NOMO-1 treated with dmso at 0.1 percent for 144 hours (cell line): ENCODE results near the gene NIF3L1.
"Not testable (repeated sequence)": the region's sequence is repeated elsewhere in the genome, so short reads cannot be mapped to it uniquely, and the experiment has no call there.

Experiments used
- DNase-seq: peaks from one replicate; lab custom pipeline; 2025; ENCODE audit not compliant: unreplicated experiment; lab: John Stamatoyannopoulos, UW

NIF3L1 gene

DNA sequence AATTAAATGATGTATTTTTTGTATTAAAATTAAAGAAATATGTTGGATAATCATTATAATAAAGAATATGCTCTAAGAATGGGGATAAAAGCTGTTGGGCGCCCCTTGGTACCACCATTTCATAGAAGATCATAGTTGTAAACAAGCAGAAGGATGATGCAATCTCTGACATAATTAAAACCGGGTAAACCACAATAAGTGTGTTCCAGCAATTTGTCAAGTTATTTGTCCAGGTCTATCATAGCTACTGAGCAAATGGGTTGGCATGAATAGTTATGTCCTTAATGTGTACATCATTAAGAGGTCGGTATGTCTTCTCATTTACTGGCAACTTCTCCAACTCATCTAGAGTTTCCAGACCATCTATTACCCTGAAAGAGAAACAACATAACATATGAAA, 18.0 kb upstream of the NIF3L1 start:
- no peak for DNase-seq

GRCh38 chr2:200873560-200873959, 15.6 kb upstream of the NIF3L1 start:
- no peak for DNase-seq

- DNase-seq, result no peak
Observed at GRCh38 chr2:200877443-200877842, 11.7 kb upstream of the NIF3L1 start.

- no peak for DNase-seq
Observed at GRCh38 chr2:200878289-200878880, 10.8 kb upstream of the NIF3L1 start.

DNA sequence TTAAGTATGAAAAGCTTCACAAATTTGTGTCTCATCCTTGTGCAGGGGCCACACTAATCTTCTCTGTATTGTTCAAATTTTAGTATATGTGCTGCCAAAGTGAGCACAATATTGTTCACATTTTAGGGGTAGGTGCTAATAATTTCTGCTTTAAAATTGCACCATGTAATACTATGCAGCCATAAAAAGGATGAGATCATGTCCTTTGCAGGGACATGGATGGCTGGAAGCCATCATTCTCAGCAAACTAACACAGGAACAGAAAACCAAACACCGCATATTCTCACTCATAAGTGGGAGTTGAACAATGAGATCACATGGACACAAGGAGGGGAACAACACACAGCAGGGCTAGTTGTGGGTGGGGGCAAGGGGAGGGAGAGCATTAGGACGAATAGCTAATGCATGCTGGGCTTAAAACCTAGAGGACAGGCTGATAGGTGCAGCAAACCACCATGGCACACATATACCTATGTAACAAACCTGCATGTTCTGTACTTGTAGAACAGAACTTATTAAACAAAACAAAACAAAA, 7.4 kb upstream of the NIF3L1 start:
- not testable (repeated sequence) for DNase-seq

DNA sequence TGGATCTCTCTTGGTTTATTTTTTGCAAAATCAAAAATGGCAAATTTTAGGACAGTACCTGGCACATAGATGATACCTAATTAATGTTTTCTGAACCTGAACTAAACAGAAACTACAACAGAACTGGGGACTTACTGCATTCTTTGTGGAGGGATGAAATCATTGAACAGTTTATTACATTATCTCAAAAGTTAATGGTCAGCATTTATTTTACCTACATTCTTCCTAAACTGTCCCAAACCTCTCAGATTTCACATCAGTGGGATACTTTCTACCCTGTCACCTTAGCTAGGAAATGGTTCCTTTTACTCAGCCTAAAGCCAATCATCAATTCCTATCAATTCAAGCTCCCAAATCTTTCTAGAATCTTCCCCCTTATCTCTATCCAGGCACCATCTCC, 10.3 kb downstream of the NIF3L1 start:
- no peak for DNase-seq

DNA sequence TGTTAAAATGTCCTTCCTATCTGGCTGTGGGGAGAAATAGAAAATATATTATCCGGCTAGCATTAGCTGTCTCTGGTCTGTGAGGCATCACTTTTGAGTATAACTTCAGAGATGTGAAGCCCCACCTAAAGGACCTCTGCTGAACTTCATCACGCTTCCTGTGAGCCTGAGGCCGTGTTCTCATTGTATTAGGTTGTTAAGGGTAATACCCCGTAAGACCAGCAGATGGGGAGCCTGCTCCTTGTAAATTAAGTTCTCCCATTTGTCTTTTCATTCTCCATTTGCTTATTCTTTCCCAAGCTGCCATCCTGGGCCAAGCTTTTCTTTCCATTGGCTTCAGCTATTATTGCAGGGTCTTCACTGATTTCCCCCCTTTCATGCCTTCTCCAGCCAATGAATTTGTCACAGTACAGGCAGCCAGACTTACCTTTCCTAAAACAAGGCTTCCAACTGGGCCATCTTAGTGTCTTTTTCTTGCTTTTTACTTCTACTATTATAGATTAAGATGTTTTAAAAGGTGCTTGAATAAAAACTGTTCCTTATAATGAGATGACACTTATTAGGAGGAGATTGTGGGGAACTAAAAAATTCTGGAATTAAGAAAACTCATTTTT, 12.4 kb downstream of the NIF3L1 start:
- peak; percentile 69 for DNase-seq

DNA sequence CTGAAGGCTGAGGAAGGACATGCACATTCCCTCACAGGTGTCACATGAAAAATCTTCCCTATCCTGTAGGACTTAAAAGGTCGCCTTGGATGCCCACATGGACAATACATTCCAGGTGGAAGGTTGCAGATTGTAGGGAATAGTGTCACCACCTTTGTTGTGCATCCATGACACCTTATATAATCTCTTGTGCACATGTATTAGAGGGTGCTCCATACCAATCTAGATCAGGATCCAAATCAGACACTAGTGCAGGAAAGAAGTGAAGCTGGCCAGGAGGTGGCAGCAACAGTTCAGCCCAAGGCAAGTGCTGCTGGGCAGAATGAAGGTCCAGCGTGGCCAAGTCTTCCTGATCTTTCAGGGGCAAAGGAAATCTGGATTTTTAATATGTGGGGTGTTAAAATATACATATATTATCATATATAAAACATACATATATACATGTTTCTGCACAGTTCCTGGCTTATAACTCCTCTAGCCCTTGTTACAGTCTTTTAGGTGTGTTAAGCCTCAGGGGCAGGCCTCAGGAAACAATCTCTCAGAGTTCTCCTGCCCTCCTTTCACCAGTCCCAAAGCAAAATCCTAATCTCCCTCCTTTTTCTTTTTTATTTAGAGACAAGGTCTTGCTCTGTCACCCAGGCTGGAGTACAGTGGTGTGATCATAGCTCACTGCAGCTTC, 16.6 kb downstream of the NIF3L1 start:
- peak; percentile 20 for DNase-seq

DNA sequence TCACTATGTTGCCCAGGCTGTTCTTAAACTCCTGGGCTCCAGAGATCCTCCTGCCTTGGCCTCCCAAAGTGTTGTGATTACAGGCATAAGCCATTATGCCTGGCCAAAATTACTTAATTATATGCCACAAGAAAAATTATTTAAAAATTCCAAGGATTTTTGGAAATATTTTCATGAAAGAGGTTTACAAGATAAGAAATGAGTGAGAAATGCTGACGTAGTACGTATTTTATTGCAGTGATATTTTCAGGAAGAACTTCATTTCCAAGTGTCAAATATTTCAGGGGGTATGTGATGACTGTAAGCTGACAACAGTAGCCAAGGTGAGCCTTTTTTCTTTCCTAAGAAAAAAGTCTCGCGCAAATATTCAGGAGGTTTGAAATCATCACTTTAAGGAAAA, 20.8 kb downstream of the NIF3L1 start:
- no peak for DNase-seq

- DNase-seq, result no peak
Observed at GRCh38 chr2:200913654-200914053, 24.5 kb downstream of the NIF3L1 start.

DNA sequence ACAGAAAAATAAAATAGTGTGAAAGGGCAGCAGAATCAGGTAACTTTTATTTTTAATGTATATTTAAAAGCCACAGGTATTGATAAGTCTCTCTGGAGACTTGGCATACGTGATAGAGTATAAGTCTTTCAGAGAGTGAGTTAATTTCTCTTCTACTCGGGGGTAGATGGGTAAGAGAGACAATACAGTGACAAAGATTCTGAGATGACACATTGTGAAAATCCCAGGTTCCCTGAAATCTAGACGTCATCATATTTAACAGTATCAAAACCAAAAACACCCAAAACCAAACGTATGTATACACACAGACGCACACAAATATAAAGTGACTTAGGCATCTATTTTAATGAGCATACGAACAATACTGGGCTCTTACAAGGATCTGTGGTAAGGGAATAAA, 33.3 kb downstream of the NIF3L1 start:
- DNase-seq, result no peak

- DNase-seq, result no peak
Observed at GRCh38 chr2:200929334-200930249, 40.4 kb downstream of the NIF3L1 start.

DNA sequence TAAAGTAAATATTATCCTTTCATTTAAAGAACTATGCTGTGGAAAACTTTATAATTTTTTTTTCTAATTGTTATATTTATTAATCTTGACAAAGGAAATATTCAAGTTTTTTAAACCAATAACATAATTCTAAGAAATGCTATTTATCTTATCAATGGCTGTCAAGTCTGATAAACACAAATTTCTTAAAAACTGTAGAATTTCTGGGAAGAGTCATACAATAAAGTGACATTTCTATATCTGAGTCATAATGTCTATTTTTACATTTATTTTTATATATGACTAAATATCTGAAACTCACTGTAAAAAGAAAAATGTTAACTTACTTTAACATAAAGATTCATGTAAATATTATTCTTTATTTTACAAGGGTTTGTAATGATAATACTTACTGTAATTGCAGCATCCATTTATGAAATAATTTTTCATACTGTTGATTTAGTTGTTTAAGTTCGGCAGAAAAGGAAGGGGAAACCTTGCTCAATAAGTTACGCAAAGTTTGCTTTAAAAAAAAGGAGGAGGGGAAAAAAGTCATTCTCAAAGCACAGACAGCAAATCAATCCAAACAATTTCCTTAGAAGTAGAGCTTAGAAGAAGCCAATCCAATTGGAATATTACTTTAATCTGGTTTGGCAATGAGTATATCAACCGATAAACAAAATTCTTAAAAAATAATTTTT, 41.9 kb downstream of the NIF3L1 start:
- DNase-seq, result peak; percentile 14

- no peak for DNase-seq
Observed at GRCh38 chr2:200939832-200940231, 50.7 kb downstream of the NIF3L1 start.

DNA sequence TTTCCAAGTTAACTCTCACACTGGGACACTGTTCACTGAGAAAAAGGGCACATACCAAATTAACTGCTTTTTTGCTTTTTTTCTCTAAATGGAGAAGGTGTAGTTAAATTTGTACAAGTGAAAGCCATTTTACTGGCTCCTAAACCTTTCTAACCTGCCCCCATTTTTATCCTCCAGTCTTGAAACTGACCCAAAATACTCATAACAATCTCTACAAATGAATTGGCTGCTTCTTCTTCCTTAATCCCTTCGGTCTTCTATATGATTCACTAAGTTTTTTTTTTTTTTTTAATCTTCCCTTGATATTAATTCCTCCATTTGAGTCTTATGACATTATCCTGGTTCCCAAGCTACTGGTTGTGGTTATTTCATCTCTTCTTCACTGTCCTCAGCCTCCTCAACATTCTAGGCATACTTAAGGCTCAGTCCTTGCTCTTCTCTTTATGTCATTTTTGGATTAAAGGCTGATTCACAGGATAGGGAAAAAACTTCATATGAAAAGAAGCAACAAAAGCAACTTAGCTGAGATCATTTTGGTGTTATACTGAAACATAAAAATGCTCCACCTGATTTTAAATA, 54.4 kb downstream of the NIF3L1 start:
- no peak for DNase-seq

DNA sequence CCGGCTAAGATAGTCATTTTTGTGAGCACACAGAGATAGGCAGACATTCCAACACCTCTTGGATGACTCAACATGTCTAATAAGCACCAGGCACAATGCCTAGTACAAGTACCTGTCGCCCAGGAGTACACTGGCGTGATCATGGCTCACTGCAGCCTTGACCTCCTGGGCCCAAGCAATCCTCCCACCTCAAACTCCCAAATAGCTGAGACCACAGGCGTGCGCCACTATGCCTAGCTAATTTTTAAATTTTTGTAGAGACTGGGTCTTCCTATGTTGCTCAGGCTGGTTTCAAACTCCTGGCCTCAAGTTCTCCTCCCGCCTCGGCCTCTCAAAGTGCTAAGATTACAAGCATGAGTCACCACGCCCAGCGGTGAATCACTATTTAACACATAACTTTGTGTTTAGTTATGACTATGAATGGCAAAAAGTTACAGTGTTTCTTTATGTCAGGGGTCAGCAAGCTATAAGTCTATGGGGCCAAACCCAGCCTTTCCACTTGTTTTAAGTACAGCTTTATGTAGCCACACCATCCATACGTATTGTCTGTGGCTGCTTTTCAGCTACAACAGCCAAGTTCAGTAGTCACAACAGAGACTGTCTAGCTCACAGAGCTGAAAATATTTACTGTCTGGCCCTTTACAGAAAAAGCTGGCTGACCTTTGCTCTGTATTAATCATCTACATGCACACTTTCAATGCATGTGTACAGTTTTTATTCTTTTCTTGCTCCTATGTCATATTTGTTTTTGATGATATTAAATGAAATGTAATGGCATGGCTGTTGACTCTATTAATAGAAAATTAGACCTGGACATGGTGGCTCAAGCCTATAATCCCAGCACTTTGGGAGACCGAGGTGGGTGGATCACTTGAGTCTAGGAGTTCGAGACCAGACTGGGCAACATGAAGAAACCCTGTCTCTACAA, 55.6 kb downstream of the NIF3L1 start:
- no peak for DNase-seq

- no peak for DNase-seq
Observed at GRCh38 chr2:200945395-200945729, 56.2 kb downstream of the NIF3L1 start.

GRCh38 chr2:200950378-200950777, 61.2 kb downstream of the NIF3L1 start:
- DNase-seq, result no peak
